Upper lobe of left lung (tissue), 6 donors: ENCODE results near the gene SYNPR. TPM values are rescaled to one million over a fixed set of nuclear protein-coding genes. Genes with fewer than 3 reads are reported as not detected.

Experiments used
- ATAC-seq, 2 donors: fragments of 200-7000 bp; cut with Tn5 transposase; one replicate each; pipeline ENCODE4 v1.9.1; 2022; ENCODE audit warnings: mild to moderate bottlenecking in 2 of 2, moderate library complexity in 2 of 2; ENCODE audit not compliant: low FRiP score in 2 of 2
- DNase-seq, 2 donors: peaks; one replicate each; pipeline ENCODE4 v3.0.0-alpha.2; 2019 to 2020
- H3K27ac ChIP-seq, 4 donors: fragments of 200-600 bp; sonication (generic); one replicate each; pipeline ENCODE4 v1.5.1; 2016 to 2019
- H3K27me3 ChIP-seq, 4 donors: fragments of 200-600 bp; sonication (generic); one replicate each; pipeline ENCODE4 v1.5.1; 2017 to 2019
- H3K36me3 ChIP-seq, 4 donors: fragments of 200-600 bp; sonication (generic); one replicate each; pipeline ENCODE4 v1.5.1; 2016 to 2019
- H3K4me1 ChIP-seq, 4 donors: fragments of 200-600 bp; sonication (generic); one replicate each; pipeline ENCODE4 v1.5.1; 2018 to 2019
- H3K4me3 ChIP-seq, 4 donors: fragments of 200-600 bp; sonication (generic); one replicate each; pipeline ENCODE4 v1.5.1; 2017 to 2019; ENCODE audit warnings: mild to moderate bottlenecking in 2 of 4, moderate library complexity in 1 of 4
- H3K9me3 ChIP-seq, 4 donors: fragments of 200-600 bp; sonication (generic); one replicate each; pipeline ENCODE4 v1.5.1; 2018 to 2019
- EP300 ChIP-seq, 4 donors: sonication (generic); formaldehyde crosslinking; IDR thresholded peaks; one replicate each; pipeline ENCODE4 v1.5.1; 2017; ENCODE audit warnings: antibody characterized with exemption in 4 of 4, control low read depth in 2 of 4
- POLR2A ChIP-seq, 4 donors: fragments of 450-650 bp; IDR thresholded peaks; one replicate each; pipeline ENCODE4 v1.5.1; 2016 to 2017; ENCODE audit warnings: antibody characterized with exemption in 4 of 4, mild to moderate bottlenecking in 2 of 4
- POLR2AphosphoS5 ChIP-seq, 2 donors: sonication (generic); formaldehyde crosslinking; IDR thresholded peaks; one replicate each; pipeline ENCODE4 v1.5.1; 2017; ENCODE audit warnings: antibody characterized with exemption in 2 of 2
- WGBS, 2 donors: methylation state at CpG; one replicate each; pipeline ENCODE4 v1.1.5; 2017 to 2018; 5-methylcytosine and 5-hydroxymethylcytosine counted together
- total RNA-seq, 6 donors: library from RNA; depleted of rRNA in 4 of 6; stranded (reverse); fragments of >200 nt in 4 of 6; gene quantifications; one replicate each; pipeline versions ENCODE4 v1.1.0 to v1.2.1, GENCODE V29; 2016 to 2021
- TF ChIP-seq, protein P1 (sequence below), 6 experiments: fragments of 450-650 bp in 4 of 6; fragments of 200-600 bp in 2 of 6; sonication (generic) in 2 of 6; IDR thresholded peaks; one replicate each; pipeline ENCODE4 v1.5.1; 2016 to 2019; ENCODE audit warnings: antibody characterized with exemption in 6 of 6
- donor health status: DM: no; HTN: no; CAD: no; lungs with moderate emphysema.
- donor health status: DM: no; HTN: yes; CAD: no; lungs with severe emphysema.

Gene SYNPR
- total RNA-seq, 6 donors from 2014 or later, result not detected

DNA sequence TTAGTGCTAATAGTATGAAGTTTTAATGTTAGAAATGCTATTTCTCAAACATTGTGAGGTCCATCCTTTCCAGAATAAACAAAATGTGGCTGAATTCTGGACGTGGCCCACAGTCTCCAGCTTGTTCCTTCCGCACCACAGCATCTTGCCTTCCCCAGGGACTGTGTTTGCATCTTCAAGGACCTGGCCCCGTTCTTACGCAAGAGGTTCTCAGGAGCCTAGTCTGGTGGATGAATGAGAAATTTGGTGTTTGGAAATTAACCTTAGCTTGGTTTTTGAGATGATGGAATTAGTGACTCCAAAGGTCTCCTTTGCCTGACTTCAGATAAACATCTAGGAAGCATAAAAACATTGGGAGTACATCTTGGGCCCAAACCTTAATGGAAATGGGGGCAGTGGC, 18.1 kb downstream of the SYNPR start:
- WGBS, 2 donors, result 83 to 89% methylated on average over 4 of the region's 4 CpGs

DNA sequence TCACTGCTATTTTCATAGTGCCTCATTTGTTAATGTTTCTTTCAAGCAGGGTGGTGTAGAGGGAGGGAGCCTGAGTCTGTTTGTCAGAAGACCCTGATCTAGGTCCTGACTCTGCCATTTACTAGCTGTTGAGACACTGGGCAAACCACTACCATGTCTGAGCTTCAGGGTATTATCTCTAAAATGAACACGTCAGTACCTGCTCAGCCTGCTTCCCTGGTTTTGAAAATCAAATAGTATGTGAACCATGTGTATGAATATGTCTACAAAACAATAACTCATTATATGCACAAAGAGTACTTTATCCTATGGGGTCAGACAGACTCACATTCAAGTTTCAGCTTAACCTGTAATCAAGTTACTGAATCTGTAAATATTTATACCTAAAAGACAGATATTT, 25.1 kb downstream of the SYNPR start:
- Histone ChIP-seq H3K9me3 (no peaks in the 10 kb centered on the region), H3K4me1 (no peaks in the 10 kb centered on the region), H3K27me3 (no peaks in the 10 kb centered on the region), H3K36me3 (no peaks in the 10 kb centered on the region), H3K4me3 (no peak overlapping the region), H3K27ac (no peak overlapping the region)
- DNase-seq (no peak), ATAC-seq (no peak)
- 44 to 50% methylated on average over 1 of the region's 1 CpG for WGBS, 2 donors
- TF ChIP-seq EP300 (IDR thresholded peaks at IDR 0.05), result no peak
- TF ChIP-seq, protein P1, sequence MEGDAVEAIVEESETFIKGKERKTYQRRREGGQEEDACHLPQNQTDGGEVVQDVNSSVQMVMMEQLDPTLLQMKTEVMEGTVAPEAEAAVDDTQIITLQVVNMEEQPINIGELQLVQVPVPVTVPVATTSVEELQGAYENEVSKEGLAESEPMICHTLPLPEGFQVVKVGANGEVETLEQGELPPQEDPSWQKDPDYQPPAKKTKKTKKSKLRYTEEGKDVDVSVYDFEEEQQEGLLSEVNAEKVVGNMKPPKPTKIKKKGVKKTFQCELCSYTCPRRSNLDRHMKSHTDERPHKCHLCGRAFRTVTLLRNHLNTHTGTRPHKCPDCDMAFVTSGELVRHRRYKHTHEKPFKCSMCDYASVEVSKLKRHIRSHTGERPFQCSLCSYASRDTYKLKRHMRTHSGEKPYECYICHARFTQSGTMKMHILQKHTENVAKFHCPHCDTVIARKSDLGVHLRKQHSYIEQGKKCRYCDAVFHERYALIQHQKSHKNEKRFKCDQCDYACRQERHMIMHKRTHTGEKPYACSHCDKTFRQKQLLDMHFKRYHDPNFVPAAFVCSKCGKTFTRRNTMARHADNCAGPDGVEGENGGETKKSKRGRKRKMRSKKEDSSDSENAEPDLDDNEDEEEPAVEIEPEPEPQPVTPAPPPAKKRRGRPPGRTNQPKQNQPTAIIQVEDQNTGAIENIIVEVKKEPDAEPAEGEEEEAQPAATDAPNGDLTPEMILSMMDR (IDR thresholded peaks at IDR 0.05), result no peak
- no peak for TF ChIP-seq POLR2A (IDR thresholded peaks at IDR 0.05)
- no peak for TF ChIP-seq POLR2AphosphoS5 (IDR thresholded peaks at IDR 0.05)

More for the DNA sequence above, 18.1 kb downstream of the SYNPR start:
- H3K27me3 ChIP-seq, result no peaks in the 10 kb centered on the region
- TF ChIP-seq POLR2AphosphoS5 (IDR thresholded peaks at IDR 0.05) (no peak), EP300 (IDR thresholded peaks at IDR 0.05) (no peak), POLR2A (IDR thresholded peaks at IDR 0.05) (no peak)
- TF ChIP-seq, protein P1 (IDR thresholded peaks at IDR 0.05), result no peak
- H3K4me3 ChIP-seq, result no peak overlapping the region
- H3K9me3 ChIP-seq, result no peaks in the 10 kb centered on the region
- no peak overlapping the region for H3K27ac ChIP-seq
- ATAC-seq, result no peak
- H3K36me3 ChIP-seq, result no peaks in the 10 kb centered on the region
- no peaks in the 10 kb centered on the region for H3K4me1 ChIP-seq
- DNase-seq, result no peak

DNA sequence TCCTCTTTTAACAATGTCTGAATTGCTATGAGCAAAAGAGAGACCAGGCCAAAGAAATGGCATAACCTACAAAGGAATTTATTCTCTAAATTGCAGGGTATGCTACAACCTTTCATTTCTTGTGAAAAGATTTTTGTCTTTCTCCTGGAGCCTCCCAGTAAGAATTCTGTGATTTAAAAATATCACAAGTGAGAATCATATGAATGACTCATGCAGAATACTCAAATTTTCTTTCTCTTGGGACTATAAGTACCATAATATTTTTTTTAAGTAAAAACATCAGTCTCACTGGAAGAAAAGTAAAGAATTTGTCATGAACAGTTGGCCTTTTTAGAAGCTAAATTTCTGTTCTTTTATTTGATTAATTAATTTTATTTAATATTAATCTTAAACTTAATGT, 26.3 kb downstream of the SYNPR start:
- H3K36me3 ChIP-seq, result no peaks in the 10 kb centered on the region
- no peaks in the 10 kb centered on the region for H3K27me3 ChIP-seq
- no peak for TF ChIP-seq EP300 (IDR thresholded peaks at IDR 0.05)
- no peak for TF ChIP-seq POLR2AphosphoS5 (IDR thresholded peaks at IDR 0.05)
- no peak for TF ChIP-seq POLR2A (IDR thresholded peaks at IDR 0.05)
- TF ChIP-seq, protein P1 (IDR thresholded peaks at IDR 0.05), result no peak
- H3K4me1 ChIP-seq, result no peaks in the 10 kb centered on the region
- no peaks in the 10 kb centered on the region for H3K9me3 ChIP-seq
- H3K27ac ChIP-seq, result no peak overlapping the region
- ATAC-seq, result no peak
- DNase-seq, result no peak
- no peak overlapping the region for H3K4me3 ChIP-seq

DNA sequence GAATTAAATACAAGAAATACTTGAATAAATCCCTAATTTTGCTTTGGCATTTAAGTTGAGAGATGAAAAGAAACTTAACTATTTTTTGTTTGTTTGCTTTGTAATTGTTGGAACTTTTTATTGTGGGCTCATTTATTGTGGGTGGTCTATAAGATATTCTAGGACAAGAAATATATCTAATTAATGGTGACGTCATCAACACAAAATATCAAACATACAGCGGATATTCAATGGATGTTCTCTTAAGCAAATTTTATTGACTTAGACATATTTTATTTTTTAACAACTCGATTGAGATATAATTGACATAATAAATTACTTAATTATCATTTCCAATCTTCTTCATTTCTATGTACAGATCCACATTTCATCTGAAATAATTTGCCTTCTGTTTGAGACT, 30.0 kb downstream of the SYNPR start:
- ATAC-seq (no peak), DNase-seq (no peak)
- H3K4me1 ChIP-seq, result no peaks in the 10 kb centered on the region
- H3K27me3 ChIP-seq, result no peaks in the 10 kb centered on the region
- H3K4me3 ChIP-seq, result no peak overlapping the region
- no peaks in the 10 kb centered on the region for H3K9me3 ChIP-seq
- no peaks in the 10 kb centered on the region for H3K36me3 ChIP-seq
- no peak overlapping the region for H3K27ac ChIP-seq
- WGBS, 2 donors, result 79 to 81% methylated on average over 3 of the region's 3 CpGs
- TF ChIP-seq EP300 (IDR thresholded peaks at IDR 0.05) (no peak), POLR2AphosphoS5 (IDR thresholded peaks at IDR 0.05) (no peak), POLR2A (IDR thresholded peaks at IDR 0.05) (no peak)
- TF ChIP-seq, protein P1 (IDR thresholded peaks at IDR 0.05), result no peak

DNA sequence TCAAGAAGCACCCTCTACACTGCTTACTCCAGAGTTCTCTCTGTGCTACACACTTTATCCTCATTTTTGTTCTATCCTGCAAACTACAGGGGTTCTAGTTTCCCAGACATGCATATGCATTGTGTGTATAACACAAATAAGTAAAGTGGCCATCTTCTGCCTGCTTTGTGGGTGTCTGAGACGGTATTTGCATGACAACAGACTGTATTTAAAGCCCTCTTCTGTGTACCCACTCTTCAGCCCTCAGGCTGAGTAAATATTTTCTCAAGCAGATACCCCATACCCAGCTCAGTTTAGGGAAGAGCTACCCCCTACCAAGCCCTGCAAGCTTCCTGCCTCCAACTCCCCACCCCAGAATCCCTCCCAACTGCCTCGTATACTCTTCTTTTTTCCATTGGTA, 31.7 kb downstream of the SYNPR start:
- ATAC-seq (no peak), DNase-seq (no peak)
- Histone ChIP-seq H3K27me3 (no peaks in the 10 kb centered on the region), H3K36me3 (no peaks in the 10 kb centered on the region), H3K27ac (no peak overlapping the region), H3K9me3 (no peaks in the 10 kb centered on the region), H3K4me3 (no peak overlapping the region), H3K4me1 (no peaks in the 10 kb centered on the region)
- 23% methylated on average over 2 of the region's 2 CpGs for WGBS, 2 donors
- TF ChIP-seq, protein P1 (IDR thresholded peaks at IDR 0.05), result no peak
- TF ChIP-seq POLR2AphosphoS5 (IDR thresholded peaks at IDR 0.05) (no peak), POLR2A (IDR thresholded peaks at IDR 0.05) (no peak), EP300 (IDR thresholded peaks at IDR 0.05) (no peak)
